Activated naive CD8-positive, alpha-beta T cell treated with anti-CD3 and anti-CD28 coated beads for 36 hours (primary cell): ENCODE results near the gene TCF7L2. TPM values are rescaled to one million over a fixed set of nuclear protein-coding genes. Genes with fewer than 3 reads are reported as not detected.

Experiments used
- DNase-seq: peaks from one replicate; pipeline ENCODE4 v3.0.0; 2021
- H3K27ac Mint-ChIP-seq: one replicate; pipeline ENCODE4 v1.8.0; 2022; ENCODE audit warnings: mild to moderate bottlenecking, moderate library complexity, mixed read lengths
- H3K27me3 Mint-ChIP-seq: one replicate; pipeline ENCODE4 v1.8.0; 2022; ENCODE audit warnings: mild to moderate bottlenecking, mixed read lengths
- H3K36me3 Mint-ChIP-seq: one replicate; pipeline ENCODE4 v1.8.0; 2021; ENCODE audit warnings: mild to moderate bottlenecking, mixed read lengths
- H3K4me1 Mint-ChIP-seq: one replicate; pipeline ENCODE4 v1.8.0; 2021; ENCODE audit warnings: mixed read lengths
- H3K4me3 Mint-ChIP-seq: one replicate; pipeline ENCODE4 v1.8.0; 2022; ENCODE audit warnings: mild to moderate bottlenecking, moderate library complexity, mixed read lengths
- H3K9me3 Mint-ChIP-seq: one replicate; pipeline ENCODE4 v1.8.0; 2022; ENCODE audit warnings: mixed read lengths
- total RNA-seq, 2 experiments: library from RNA; stranded (reverse); gene quantifications; one replicate each; pipeline ENCODE4 v1.2.3, GENCODE V29; 2021

TCF7L2 gene
- total RNA-seq, 2 experiments from 2014 or later = 1.1 to 1.5 TPM

DNA sequence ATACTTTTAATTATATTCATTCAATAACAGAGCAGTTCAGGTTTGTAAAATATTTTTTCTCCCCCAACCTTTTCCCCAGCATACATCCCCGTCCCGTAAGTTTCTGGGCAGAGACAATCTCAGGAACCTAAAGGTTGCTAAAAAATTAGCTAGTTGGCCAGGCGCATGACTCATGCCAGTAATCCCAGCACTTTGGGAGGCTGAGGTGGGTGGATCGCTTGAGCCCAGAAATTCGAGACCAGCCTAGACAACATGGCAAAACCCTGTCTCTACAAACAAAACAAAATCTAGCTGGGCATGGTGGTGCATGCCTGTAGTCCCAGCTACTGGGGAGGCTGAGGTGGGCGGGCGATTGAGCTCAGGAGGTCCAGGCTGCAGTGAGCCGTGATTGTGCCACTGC lies 40.2 kb downstream of the TCF7L2 start:
- no peak for DNase-seq
- Mint-ChIP-seq H3K27me3 (peaks cover 60% of the 10 kb centered on the region), H3K27ac (no peak overlapping the region), H3K36me3 (peaks cover 2% of the 10 kb centered on the region), H3K4me3 (no peak overlapping the region), H3K9me3 (no peaks in the 10 kb centered on the region), H3K4me1 (peaks cover 23% of the 10 kb centered on the region)

DNA sequence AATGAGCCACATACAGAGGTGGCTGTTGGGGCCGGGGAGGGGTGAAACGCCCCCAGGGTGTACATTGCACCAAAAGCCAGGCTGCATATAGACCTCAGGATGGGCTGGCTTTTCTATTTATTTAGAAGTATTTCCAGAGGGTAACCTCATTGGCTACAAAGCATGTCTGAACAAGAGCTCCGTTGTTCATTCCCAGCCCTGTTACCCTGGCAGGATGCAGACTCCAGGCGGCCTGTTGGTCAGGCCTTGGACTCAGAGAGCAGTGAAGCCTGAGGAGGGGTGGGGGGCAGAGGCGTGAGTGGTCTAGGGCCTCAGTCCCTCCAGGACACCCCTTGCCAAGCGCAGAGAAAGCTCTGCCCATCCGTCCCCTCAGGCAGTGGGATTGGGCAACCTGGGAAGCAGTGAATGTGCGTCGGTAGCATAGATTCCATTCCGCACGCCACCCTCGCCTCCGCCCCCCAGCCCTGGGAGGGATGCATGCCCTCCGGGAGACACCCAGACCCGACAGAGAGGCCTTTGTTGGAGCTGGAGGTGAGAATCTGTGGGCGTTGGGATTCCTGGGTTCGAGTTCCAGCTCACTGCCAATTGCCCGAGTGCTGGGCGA lies 41.9 kb downstream of the TCF7L2 start:
- H3K27me3 Mint-ChIP-seq = peaks cover 56% of the 10 kb centered on the region
- H3K4me3 Mint-ChIP-seq = no peak overlapping the region
- peaks cover 5% of the 10 kb centered on the region for H3K4me1 Mint-ChIP-seq
- peaks cover 2% of the 10 kb centered on the region for H3K36me3 Mint-ChIP-seq
- DNase-seq = no peak
- no peak overlapping the region for H3K27ac Mint-ChIP-seq
- H3K9me3 Mint-ChIP-seq = no peaks in the 10 kb centered on the region

DNA sequence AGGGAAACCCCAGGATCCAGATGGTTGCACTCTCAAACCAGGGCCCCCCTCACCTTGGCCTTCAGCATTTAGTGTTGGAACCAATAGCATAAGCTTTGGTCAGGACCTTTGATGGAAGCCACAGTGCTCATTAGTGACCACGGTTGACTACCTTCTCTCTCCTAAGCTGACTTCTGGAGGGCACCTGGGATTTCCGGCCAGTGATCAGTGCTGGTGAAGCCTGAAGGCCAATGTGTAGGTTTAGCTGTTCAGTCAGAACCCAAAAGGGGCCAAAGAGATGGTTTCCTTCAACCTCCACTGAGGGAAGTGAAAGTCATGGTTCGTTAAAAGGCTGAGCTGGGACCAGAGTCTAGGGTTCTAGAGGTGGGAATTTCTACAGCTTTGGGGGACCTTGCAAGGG lies 46.4 kb downstream of the TCF7L2 start:
- Mint-ChIP-seq H3K27ac (no peak overlapping the region), H3K27me3 (peaks cover 35% of the 10 kb centered on the region), H3K4me1 (no peaks in the 10 kb centered on the region), H3K9me3 (no peaks in the 10 kb centered on the region), H3K4me3 (no peak overlapping the region), H3K36me3 (peaks cover 2% of the 10 kb centered on the region)
- DNase-seq = no peak

DNA sequence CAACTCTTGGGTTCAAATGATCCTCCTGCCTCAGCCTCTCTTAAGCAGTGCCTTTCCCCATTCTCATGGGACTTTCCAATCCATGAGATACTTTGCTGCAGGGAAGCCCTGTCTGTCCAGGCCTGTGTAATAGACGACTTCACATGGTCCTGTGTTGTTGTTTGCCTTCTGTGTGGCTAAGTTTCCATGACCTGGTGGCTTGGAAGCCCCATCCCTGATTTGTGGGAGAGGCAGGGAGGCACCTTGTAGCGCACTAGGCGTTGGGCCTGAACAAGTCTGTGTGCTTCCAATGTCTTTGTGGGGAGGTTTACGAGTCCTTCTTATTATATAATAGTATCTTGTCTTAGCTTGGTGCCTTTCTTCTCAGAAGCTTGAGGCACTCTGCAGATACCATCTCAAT lies 49.1 kb downstream of the TCF7L2 start:
- Mint-ChIP-seq H3K27ac (no peak overlapping the region), H3K4me1 (no peaks in the 10 kb centered on the region), H3K27me3 (peaks cover 41% of the 10 kb centered on the region), H3K4me3 (no peak overlapping the region), H3K36me3 (peaks cover 2% of the 10 kb centered on the region), H3K9me3 (no peaks in the 10 kb centered on the region)
- DNase-seq = no peak

DNA sequence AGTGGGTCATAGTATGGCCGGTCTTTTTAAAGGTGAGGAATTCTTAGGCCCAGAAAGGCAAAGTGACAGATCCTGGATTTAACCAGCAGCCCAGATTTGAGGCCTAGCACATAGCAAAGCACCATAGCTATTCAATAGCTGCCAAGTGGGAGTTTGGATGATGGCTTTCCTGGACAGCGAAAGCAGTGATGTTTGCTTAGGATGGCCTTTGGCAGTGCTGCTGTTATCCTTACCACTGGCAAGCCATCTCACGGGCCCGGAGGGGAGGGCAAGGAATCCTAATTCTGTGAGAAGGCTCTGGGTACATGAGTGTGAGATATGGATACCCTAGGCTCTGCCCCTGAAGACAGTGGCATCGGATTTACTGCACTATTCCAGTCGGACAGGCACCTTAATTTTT lies 50.4 kb downstream of the TCF7L2 start:
- H3K36me3 Mint-ChIP-seq = peaks cover 3% of the 10 kb centered on the region
- no peaks in the 10 kb centered on the region for H3K4me1 Mint-ChIP-seq
- no peak for DNase-seq
- H3K4me3 Mint-ChIP-seq = no peak overlapping the region
- no peaks in the 10 kb centered on the region for H3K9me3 Mint-ChIP-seq
- H3K27ac Mint-ChIP-seq = no peak overlapping the region
- peaks cover 50% of the 10 kb centered on the region for H3K27me3 Mint-ChIP-seq

DNA sequence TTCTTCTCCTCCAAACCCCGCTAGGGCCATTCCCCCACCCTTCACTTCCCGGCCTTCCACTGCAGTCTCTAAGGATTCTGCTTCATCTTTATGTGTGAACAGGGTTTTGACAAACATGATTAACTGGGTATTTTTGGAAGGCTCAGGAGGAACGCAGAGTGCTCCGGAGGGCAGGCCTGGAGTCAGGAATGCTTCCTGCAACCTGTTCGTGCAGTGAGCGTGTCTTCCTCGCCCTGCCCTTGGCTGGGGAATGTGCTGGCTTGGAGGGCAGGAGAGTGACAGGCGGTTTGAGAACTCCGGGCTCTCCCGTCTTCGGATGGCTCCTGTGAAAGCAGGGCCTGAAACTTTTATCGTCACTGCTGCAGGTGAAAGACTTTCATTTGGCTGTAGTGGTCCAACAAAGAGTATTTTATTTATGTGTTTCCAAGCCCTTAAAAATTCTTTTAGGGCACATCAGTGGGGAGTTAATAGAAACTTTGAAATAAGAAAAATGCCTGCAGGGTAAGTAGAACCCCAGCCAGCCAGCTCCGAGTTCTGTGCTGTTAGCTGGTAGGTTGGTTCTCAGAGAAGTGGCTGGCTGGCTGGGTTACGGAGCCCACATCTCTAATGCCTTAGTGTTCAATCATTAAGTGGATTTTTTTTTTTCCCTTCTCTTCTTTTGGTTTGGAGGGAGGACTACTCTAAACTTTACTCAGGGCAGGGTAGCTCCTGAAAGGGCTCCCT lies 51.0 kb downstream of the TCF7L2 start:
- peaks cover 4% of the 10 kb centered on the region for H3K4me1 Mint-ChIP-seq

DNA sequence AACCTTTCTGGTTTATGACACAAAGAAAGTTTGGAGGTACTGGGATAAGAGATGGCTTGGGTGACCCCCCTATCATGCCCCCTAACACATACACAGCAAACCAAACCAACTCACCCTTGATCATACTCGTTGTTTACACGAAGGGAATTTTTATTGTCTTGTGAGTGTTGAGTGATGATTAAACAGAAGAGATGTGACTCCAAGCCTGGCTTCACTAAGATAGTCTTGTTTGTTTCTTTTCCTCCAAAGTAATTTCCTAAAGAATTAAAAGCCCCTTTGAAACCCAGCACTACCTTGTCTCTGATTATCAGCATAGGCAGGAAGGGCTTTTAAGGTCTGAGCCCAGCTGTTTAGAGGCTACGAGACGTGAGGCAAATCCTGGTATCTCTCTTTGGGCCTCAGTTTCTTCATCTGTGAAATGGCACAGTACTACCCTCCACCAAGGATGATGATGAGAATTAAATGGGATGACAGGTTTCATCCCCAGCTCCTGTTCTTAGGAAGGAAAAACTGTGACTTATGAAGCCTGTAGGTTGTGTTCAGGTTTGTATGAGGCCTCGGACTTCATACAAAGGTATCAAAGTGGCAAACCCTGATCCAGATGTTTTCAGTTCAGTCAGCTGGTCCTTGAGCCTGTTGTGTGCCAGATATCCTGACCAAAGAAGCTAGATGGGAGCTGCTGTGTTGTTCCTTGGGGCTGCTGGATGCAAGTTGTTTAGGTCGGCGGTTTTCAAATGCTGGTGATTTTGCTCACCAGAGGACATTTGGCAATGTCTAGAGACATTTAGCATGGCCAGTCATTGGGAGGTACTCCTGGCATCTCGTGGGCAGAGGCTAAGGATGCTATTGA lies 51.8 kb downstream of the TCF7L2 start:
- Mint-ChIP-seq H3K36me3 (peaks cover 3% of the 10 kb centered on the region), H3K27ac (no peak overlapping the region)

More for the DNA sequence above, 51.0 kb downstream of the TCF7L2 start:
- Mint-ChIP-seq H3K9me3 (no peaks in the 10 kb centered on the region), H3K36me3 (peaks cover 3% of the 10 kb centered on the region), H3K4me3 (no peak overlapping the region), H3K27me3 (peaks cover 51% of the 10 kb centered on the region), H3K27ac (no peak overlapping the region)
- DNase-seq = no peak

DNA sequence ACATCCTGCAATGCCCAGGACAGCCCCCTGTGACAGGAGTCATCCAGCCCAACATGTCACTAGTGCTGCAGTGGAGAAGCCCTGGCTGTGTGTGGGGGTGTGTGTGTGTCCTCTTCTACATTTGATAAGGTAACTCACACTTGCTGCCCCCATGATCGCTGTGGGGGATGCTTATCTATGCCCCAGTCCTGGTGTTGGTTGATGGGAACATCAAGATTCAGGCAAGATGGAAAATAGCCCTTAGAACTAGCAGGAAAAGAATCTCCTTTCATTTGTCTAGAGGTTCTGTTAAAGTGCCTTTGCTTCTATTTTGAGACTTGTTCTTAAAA lies 52.4 kb downstream of the TCF7L2 start:
- H3K4me3 Mint-ChIP-seq = no peak overlapping the region
- H3K27me3 Mint-ChIP-seq = peaks cover 56% of the 10 kb centered on the region

More for the DNA sequence above, 51.8 kb downstream of the TCF7L2 start:
- Mint-ChIP-seq H3K4me3 (no peak overlapping the region), H3K4me1 (peaks cover 11% of the 10 kb centered on the region), H3K9me3 (no peaks in the 10 kb centered on the region), H3K27me3 (peaks cover 54% of the 10 kb centered on the region)
- DNase-seq = no peak

DNA sequence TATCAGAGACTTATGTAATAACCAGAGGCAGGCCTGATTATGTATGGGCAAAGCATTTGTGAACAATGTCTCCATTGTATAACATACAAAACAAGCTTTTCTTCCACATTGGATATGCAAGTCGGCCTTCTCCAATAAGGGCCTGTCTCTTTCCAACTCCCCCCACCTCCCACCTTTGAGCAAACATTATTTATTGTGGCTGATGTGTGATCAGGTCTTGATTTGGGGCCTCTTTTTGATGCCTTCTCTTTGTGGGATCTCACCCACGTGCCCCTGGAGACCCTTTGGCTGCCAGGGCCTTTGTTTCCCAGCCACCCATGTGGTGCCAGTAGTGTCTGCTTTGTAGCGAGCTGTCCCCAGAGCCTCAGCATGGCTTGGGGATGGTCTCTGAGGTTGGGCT lies 53.0 kb downstream of the TCF7L2 start:
- Mint-ChIP-seq H3K4me3 (no peak overlapping the region), H3K36me3 (peaks cover 3% of the 10 kb centered on the region), H3K9me3 (no peaks in the 10 kb centered on the region), H3K4me1 (peaks cover 22% of the 10 kb centered on the region), H3K27me3 (peaks cover 53% of the 10 kb centered on the region), H3K27ac (no peak overlapping the region)
- no peak for DNase-seq

More for the DNA sequence above, 52.4 kb downstream of the TCF7L2 start:
- DNase-seq = no peak
- peaks cover 16% of the 10 kb centered on the region for H3K4me1 Mint-ChIP-seq
- H3K9me3 Mint-ChIP-seq = no peaks in the 10 kb centered on the region
- H3K36me3 Mint-ChIP-seq = peaks cover 3% of the 10 kb centered on the region
- no peak overlapping the region for H3K27ac Mint-ChIP-seq

DNA sequence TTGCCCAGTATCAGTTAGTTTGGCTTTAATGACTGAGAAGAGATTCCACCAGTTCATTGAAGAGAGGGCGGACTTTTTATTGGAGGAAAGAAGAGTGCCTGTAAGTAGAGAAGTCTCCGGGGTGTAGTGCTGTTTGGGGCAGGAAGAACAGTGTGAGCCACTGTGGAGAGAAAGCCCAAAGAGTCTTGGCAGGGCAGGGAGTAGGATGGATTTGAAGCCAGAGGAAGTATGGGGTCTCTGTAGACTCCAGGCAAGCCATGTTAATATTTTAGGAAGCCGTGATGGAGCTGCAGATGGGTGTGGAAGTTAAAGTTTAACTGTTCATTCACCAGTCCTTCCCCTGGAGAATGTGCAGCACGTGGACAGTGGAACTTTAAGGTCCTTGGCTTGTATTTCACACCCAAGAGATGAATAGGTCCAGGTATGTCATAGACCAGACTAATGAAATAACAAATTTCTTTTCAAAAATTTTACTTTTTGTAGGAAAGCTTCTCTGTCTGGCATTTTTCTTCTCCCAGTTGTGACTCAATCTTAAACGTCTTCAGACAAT lies 54.1 kb downstream of the TCF7L2 start:
- H3K4me3 Mint-ChIP-seq = no peak overlapping the region
- H3K36me3 Mint-ChIP-seq = peaks cover 4% of the 10 kb centered on the region
- no peak overlapping the region for H3K27ac Mint-ChIP-seq
- no peak for DNase-seq
- H3K9me3 Mint-ChIP-seq = no peaks in the 10 kb centered on the region
- peaks cover 60% of the 10 kb centered on the region for H3K27me3 Mint-ChIP-seq
- H3K4me1 Mint-ChIP-seq = peaks cover 27% of the 10 kb centered on the region

DNA sequence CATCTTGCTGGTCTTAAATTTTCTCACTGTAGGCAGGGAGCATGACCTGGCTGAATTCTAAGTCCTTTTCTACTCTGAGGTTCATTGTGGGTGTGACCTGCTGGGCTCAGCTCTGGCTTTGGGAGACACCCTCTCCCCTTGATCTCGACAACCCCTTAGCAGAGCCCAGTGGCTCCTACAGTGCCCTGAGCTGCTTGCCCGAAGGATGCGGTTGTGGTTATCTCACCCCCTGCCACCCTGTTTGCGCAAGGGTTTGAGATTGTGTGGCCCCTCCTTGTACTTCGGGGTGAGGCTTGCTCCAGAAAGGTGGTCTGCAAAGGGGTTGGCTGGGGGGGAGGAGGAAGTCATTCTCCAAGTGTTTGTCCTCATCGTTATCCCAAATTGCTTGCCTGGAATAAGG lies 55.3 kb downstream of the TCF7L2 start:
- Mint-ChIP-seq H3K4me1 (peaks cover 27% of the 10 kb centered on the region), H3K27me3 (peaks cover 68% of the 10 kb centered on the region), H3K27ac (no peak overlapping the region), H3K4me3 (no peak overlapping the region), H3K36me3 (peaks cover 5% of the 10 kb centered on the region), H3K9me3 (no peaks in the 10 kb centered on the region)
- DNase-seq = no peak

DNA sequence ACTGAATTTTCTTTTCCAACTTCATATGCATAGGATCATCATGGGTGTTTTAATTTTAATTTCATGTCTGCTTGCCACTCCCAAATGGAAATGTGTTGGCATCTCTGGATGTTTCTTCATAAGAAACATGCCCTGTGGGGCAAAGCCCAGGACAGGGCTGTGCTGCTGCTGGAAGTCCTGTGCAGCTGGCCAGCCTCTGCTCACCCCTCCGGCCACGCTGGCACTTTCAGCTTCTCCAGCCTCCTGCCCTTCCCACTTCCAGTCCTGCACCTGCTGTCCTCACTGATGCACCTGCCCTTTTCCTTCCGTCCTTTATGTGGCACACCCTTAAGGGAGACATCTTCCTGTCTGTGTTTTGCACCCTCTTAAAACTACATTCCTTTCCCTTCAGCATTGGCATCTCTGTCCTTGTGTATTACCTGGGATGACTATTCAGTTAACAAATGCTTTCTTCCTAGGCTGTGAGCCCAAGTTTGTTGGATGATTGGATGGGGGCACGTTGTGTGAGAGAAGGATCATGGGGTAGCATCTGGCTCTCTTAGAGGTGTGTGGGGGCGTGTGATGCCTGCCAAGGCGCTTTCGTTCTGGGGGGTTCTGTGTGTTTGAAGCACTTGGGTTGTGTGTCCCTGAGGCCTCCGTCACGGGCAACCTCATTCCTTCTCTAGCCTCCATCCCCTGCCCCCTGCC lies 56.8 kb downstream of the TCF7L2 start:
- Mint-ChIP-seq H3K36me3 (peaks cover 5% of the 10 kb centered on the region), H3K27me3 (peaks cover 77% of the 10 kb centered on the region), H3K9me3 (no peaks in the 10 kb centered on the region), H3K27ac (no peak overlapping the region), H3K4me1 (peaks cover 27% of the 10 kb centered on the region), H3K4me3 (no peak overlapping the region)
- no peak for DNase-seq

DNA sequence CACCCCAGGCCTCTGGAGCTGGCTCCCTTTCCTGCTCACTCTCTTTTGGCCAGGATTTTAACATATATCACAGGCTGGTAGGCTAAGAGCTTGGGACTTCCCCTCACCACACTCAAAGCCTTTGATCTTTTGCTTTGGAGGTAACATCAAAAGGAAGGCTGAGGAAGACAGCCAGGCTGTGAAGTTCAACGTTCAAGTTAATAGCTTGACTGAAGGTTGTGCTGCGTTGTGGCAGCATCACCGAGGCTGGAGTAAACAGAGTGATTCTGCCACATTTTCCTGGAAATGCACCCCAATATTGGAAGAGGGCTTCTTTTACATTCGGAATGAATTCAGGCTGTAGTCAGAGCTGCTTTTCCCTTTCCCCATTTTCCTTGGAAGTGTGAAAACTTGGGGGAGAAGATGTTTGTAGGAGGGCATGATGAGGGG lies 57.3 kb downstream of the TCF7L2 start:
- peaks cover 79% of the 10 kb centered on the region for H3K27me3 Mint-ChIP-seq
- no peaks in the 10 kb centered on the region for H3K9me3 Mint-ChIP-seq
- peaks cover 5% of the 10 kb centered on the region for H3K36me3 Mint-ChIP-seq
- peaks cover 28% of the 10 kb centered on the region for H3K4me1 Mint-ChIP-seq
- peak overlapping the region; percentile 65 for H3K27ac Mint-ChIP-seq
- peak; percentile 50 for DNase-seq
- peak overlapping the region; percentile 72 for H3K4me3 Mint-ChIP-seq

DNA sequence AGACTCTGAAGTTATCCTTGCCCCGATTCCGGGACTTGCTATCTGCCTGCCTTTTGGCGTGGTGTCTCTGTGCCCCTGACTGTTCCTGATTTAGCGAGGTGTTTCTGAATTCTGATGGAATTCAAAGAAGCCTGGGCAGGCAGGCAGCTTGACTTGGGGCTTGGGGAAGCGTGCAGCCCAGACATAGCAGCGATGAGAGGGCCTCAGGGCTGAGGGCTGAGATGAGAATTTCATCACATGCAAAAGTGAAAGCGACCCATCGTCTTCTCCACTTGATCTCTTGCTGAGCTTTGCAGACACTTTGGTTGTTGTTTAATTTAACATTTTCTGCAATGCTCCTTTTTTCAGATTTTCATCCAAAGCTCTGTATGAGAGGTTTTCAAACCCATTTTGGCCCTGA lies 57.8 kb downstream of the TCF7L2 start:
- Mint-ChIP-seq H3K27ac (peak overlapping the region; percentile 65), H3K9me3 (no peaks in the 10 kb centered on the region), H3K27me3 (peaks cover 78% of the 10 kb centered on the region)

More for the DNA sequence above, 57.8 kb downstream of the TCF7L2 start:
- peak overlapping the region; percentile 72 for H3K4me3 Mint-ChIP-seq
- DNase-seq = peak; percentile 17
- peaks cover 5% of the 10 kb centered on the region for H3K36me3 Mint-ChIP-seq
- H3K4me1 Mint-ChIP-seq = peaks cover 28% of the 10 kb centered on the region
